Effector CD4-positive, alpha-beta T cell (primary cell): ENCODE measurements around the gene PTPRM.

Experiments
- DNase-seq: peaks from one replicate; pipeline ENCODE4 v3.0.0-alpha.2; 2020

The PTPRM gene

GRCh38 chr18:7676253-7676873 is 109.2 kb downstream of the PTPRM start:
- no peak for DNase-seq

- DNase-seq = no peak
Observed at GRCh38 chr18:7677001-7677400, 109.9 kb downstream of the PTPRM start.

GRCh38 chr18:7677424-7677823 is 110.3 kb downstream of the PTPRM start:
- no peak for DNase-seq

- no peak for DNase-seq
Observed at GRCh38 chr18:7678389-7678788, 111.3 kb downstream of the PTPRM start.

- DNase-seq = no peak
Observed at GRCh38 chr18:7678801-7679200, 111.7 kb downstream of the PTPRM start.

GRCh38 chr18:7681298-7681697 is 114.2 kb downstream of the PTPRM start:
- DNase-seq = no peak

- no peak for DNase-seq
Observed at GRCh38 chr18:7682321-7682720, 115.2 kb downstream of the PTPRM start.

GRCh38 chr18:7683753-7684152 is 116.6 kb downstream of the PTPRM start:
- DNase-seq = no peak

- DNase-seq = no peak
Observed at GRCh38 chr18:7684357-7684756, 117.2 kb downstream of the PTPRM start.

GRCh38 chr18:7684966-7685365 is 117.8 kb downstream of the PTPRM start:
- no peak for DNase-seq

GRCh38 chr18:7686278-7686677 is 119.2 kb downstream of the PTPRM start:
- no peak for DNase-seq

- DNase-seq = no peak
Observed at GRCh38 chr18:7688580-7688979, 121.5 kb downstream of the PTPRM start.

- DNase-seq = no peak
Observed at GRCh38 chr18:7691206-7691605, 124.1 kb downstream of the PTPRM start.

- DNase-seq = no peak
Observed at GRCh38 chr18:7696780-7697179, 129.7 kb downstream of the PTPRM start.

- DNase-seq = no peak
Observed at GRCh38 chr18:7697306-7697705, 130.2 kb downstream of the PTPRM start.

GRCh38 chr18:7711495-7711894 is 144.4 kb downstream of the PTPRM start:
- no peak for DNase-seq

GRCh38 chr18:7720395-7720794 is 153.3 kb downstream of the PTPRM start:
- no peak for DNase-seq

GRCh38 chr18:7721532-7721931 is 154.4 kb downstream of the PTPRM start:
- DNase-seq = no peak

GRCh38 chr18:7722955-7723354 is 155.8 kb downstream of the PTPRM start:
- DNase-seq = no peak

GRCh38 chr18:7723558-7723957 is 156.4 kb downstream of the PTPRM start:
- no peak for DNase-seq

- DNase-seq = no peak
Observed at GRCh38 chr18:7725473-7725872, 158.4 kb downstream of the PTPRM start.

- DNase-seq = no peak
Observed at GRCh38 chr18:7725897-7726296, 158.8 kb downstream of the PTPRM start.

GRCh38 chr18:7726522-7726921 is 159.4 kb downstream of the PTPRM start:
- DNase-seq = no peak

GRCh38 chr18:7727361-7728076 is 160.4 kb downstream of the PTPRM start:
- no peak for DNase-seq

- no peak for DNase-seq
Observed at GRCh38 chr18:7728297-7728696, 161.2 kb downstream of the PTPRM start.
